Aortic smooth muscle cell (primary cell): ENCODE results near the gene INAFM1. TPM values are rescaled to one million over a fixed set of nuclear protein-coding genes. Genes with fewer than 3 reads are reported as not detected.

Experiments used
- total RNA-seq: library from RNA; depleted of rRNA; stranded (reverse); fragments of >200 nt; gene quantifications from 2 replicates; pipeline ENCODE4 v1.2.3, GENCODE V29; 2014

INAFM1 gene
- total RNA-seq = 1.5 and 1.7 TPM in 2 replicates

DNA sequence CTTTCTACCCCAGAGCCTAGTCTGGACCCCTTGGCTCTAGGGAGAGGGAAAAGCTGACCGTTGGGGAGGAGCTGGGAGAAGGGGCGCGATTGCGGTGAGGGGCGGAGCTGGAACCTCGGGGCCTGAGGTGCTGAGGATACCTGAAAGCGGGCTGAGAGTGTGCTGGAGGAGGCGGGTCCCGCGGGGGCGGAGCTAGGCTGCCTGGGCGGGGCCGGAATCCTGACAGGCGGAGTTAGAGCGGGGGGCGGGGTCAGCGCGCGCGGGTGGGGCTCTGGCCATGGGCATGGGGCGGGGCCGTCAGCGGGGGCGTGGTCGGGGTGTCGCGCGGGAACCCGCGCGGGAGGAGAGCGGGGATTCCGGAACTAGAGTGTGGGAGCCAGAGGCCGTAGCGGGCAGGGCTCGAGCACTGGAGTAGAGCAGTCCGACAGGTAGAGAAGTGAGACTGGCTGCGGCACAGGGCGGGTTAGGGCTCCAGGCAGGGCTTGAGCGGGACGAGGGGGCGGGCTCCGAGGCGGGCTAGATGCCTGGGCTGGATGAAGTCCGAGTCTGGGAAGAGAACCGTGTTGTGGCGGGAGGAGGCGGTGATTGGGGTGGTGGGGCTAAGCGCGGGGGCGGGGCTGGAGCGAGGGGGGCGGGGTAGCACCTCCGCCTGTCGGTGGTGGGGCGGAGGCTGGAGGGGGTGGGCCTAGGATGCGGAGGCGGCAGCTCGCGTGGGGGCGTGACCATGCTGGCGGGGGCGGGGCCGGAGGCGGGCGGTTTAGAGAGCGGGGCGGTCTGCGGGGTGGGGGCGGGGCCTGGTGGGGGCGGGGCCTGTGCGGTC lies at the start of gene INAFM1:
Gene INAFM1, plus strand, starts transcription at position 815 of the 820 bp plus-strand sequence. CDS start 35 bp downstream, outside the sequence.

DNA sequence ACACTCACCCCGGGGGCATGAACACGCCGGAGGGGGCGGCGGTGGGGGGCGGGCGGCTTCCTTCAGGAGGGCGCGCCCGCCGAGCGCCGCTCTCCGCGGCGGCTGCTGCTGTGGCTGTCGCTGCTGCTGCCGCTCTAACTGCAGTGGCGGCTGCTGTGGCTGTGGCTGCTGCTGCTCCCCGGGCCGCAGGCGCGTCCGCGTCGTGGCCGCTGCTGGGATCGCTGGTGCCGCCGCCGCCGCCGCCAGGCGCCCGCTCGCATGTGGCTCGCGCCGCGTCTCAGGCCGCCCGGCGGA lies 43.8 kb upstream of the INAFM1 start, which contains the start of gene BBC3:
Gene BBC3, minus strand, starts transcription at position 279 of the 294 bp plus-strand sequence. CDS start 2,768 bp downstream, outside the sequence.

DNA sequence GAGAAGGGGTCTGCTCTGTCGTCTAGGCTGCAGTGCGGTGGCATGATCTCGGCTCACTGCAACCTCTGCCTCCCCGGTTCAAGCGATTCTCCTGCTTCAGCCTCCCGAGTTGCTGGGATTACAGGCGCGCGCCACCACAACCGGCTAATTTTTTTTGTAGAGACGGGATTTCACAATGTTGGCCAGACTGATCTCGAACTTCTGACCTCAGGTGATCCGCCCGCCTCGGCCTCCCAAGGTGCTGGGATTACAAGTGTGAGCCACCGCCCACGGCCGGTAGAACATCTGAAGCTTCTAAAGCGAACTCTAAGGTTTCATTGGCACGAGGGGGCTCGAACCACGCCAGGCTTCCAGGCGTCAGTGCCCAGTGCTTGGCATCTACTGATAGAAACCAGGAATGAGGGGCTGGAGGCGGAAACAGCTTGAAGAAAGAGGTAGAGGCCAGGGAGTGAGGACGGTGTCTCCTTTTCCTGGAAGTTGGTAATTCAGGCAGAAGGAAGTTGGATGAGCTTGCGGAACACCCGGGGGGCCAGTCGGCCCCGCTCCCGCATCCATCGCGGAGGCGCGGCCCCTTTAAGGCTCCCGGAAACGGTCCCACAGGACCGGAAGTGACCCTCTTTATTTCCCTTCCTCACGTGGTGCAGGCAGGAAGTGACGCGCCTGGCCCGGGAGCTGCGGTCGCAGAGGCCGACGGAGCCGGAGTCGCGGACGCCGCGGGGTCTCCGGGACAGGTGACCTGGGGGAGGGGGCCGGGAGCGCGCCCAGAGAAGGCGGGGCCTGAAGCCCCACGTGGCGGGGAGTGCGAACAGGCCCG lies 18.6 kb upstream of the INAFM1 start, which contains the start of gene CCDC9:
Gene CCDC9, plus strand, starts transcription at position 647 of the 814 bp plus-strand sequence. CDS start 1,876 bp downstream, outside the sequence.

DNA sequence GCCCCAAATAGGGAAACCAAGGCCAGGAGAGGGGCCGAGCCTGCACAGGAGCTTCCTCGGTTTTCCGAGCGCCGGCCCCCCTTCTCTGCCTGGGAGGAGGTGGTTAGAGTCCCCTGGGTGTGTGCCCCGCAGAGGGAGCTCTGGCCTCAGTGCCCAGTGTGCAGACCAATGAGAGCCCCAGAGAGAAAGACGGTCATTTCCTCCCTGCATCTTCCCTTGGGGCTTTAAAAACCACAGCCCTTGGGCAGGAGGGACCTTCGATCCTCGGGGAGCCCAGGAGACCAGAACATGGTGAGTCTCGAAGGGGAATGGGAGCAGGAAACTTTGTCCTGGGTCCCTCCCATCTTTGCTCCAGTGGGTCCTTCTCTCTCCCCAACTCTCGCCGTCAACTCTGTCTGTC lies 34.9 kb downstream of the INAFM1 start, which contains the start of gene C5AR1:
Gene C5AR1, plus strand, starts transcription at position 254 of the 400 bp plus-strand sequence. Its CDS starts 35 bp downstream, at position 289.

Other genes with a start within 250 kb of the INAFM1 start
- gene TMEM160, start 226.3 kb upstream of the INAFM1 start, total RNA-seq = 25.4 and 25.8 TPM in 2 replicates
- gene ZC3H4, start 161.1 kb upstream of the INAFM1 start, total RNA-seq = 13.1 and 13.8 TPM in 2 replicates
- gene SAE1, start 144.1 kb upstream of the INAFM1 start, total RNA-seq = 155 and 177 TPM in 2 replicates
- gene BBC3, start 43.7 kb upstream of the INAFM1 start, total RNA-seq = 6.3 and 8.5 TPM in 2 replicates
- gene CCDC9, start 18.4 kb upstream of the INAFM1 start, total RNA-seq = 11.0 and 11.2 TPM in 2 replicates
- under 0.01 and 0.62 TPM in 2 replicates for gene C5AR1, start 35.0 kb downstream of the INAFM1 start, total RNA-seq
- gene C5AR2, start 57.3 kb downstream of the INAFM1 start, total RNA-seq = 0.53 and 1.1 TPM in 2 replicates
- 5.4 and 7.0 TPM in 2 replicates for gene DHX34, start 74.4 kb downstream of the INAFM1 start, total RNA-seq
- 3.8 and 11.0 TPM in 2 replicates for gene MEIS3, start 144.6 kb downstream of the INAFM1 start, total RNA-seq
- gene SLC8A2, start 197.0 kb downstream of the INAFM1 start, total RNA-seq = 0.12 TPM in 1 of 2 replicates, not detected in the other
- gene KPTN, start 209.3 kb downstream of the INAFM1 start, total RNA-seq = 4.2 and 4.8 TPM in 2 replicates
- gene NAPA, start 240.2 kb downstream of the INAFM1 start, total RNA-seq = 96.4 and 113 TPM in 2 replicates